ENCODE results near the gene KRTAP10-6. TPM values are rescaled to one million over a fixed set of nuclear protein-coding genes. Genes with fewer than 3 reads are reported as not detected.
A peak's percentile ranks its signal among the peaks of the same experiment; 100 is the strongest.

The KRTAP10-6 gene
- total and polyA plus RNA-seq, 10 donors = not detected

DNA sequence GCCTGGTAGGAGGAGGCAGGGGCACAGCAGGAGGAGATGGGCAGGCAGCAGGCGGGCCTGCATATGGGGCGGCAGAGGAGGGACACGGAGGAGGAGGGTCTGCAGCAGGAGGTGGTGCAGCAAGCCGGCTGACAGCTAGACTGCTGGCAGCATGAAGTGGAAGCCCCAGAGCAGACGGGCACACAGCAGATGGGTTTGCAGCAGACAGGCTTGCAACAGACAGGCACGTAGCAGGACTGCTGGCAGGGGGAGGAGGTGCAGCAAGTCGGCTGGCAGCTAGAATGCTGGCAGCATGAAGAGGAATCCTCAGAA, 12.5 kb downstream of the KRTAP10-6 start:
- DNase-seq = peak; percentile 28
- Histone ChIP-seq H3K4me3 (no peak overlapping the region), H3K27me3 (replicated peaks in 1 of 7) (peaks cover 0 to 14% (median 0%) of the 10 kb centered on the region in 7 donors), H3K4me1 (peaks cover 0 to 4% (median under 1%) of the 10 kb centered on the region in 6 donors), H3K9me3 (peaks cover 3 to 54% (median 38%) of the 10 kb centered on the region in 8 donors), H3K27ac (no peak overlapping the region), H3K36me3 (no peaks in the 10 kb centered on the region)
- TF ChIP-seq POLR2A (IDR thresholded peaks at IDR 0.05) = no peak
- TF ChIP-seq POLR2AphosphoS5 (IDR thresholded peaks at IDR 0.05) = no peak
- TF ChIP-seq, protein P1, sequence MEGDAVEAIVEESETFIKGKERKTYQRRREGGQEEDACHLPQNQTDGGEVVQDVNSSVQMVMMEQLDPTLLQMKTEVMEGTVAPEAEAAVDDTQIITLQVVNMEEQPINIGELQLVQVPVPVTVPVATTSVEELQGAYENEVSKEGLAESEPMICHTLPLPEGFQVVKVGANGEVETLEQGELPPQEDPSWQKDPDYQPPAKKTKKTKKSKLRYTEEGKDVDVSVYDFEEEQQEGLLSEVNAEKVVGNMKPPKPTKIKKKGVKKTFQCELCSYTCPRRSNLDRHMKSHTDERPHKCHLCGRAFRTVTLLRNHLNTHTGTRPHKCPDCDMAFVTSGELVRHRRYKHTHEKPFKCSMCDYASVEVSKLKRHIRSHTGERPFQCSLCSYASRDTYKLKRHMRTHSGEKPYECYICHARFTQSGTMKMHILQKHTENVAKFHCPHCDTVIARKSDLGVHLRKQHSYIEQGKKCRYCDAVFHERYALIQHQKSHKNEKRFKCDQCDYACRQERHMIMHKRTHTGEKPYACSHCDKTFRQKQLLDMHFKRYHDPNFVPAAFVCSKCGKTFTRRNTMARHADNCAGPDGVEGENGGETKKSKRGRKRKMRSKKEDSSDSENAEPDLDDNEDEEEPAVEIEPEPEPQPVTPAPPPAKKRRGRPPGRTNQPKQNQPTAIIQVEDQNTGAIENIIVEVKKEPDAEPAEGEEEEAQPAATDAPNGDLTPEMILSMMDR (IDR thresholded peaks at IDR 0.05 in 8 of 11, conservative IDR thresholded peaks at IDR 0.05 in 3 of 11) = no peak
- WGBS, 5 donors = 68 to 79% (median 74%) methylated on average over 7 of the region's 7 CpGs
- intact Hi-C loops (cut with DNase I; ENCODE audit: low total_unique reads) = no loop called here

DNA sequence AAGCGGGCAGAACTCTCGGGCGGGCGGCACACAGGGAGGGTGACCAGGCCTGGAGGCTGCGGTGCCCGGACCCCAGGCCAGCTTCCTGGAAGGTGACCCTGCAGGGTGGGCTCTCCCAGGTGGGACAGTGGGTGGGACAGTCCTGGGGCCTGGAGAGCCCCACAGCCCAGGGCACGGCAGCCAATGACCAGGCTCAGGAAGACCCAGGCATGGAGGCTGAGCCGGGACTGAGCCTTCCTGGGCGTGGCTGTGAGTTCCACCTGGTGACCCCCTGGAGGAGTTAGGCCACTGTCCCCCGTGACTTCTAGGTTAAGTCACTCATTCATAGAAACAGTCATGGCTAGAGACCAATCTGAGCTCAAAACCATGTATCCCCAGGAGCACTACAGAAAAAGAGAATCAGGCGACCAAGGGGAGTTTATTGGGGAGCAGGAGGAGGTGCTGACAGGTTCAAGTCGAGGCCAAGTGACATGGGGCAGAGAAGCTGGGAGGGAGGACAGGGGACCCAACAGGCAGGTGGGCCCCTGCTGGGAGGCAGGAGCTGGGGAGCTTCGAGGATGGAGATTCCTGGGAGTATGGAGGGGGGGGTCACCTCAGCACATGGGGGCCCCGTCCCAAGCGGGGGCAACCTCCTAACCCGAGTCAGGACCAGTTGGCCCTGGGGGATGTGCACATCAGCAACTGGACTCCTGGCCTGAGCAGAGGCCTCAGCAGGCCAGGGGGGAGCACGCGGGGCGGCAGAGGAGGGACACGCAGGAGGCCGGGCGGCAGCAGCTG, 13.1 kb downstream of the KRTAP10-6 start:
- Histone ChIP-seq H3K27ac (no peak overlapping the region), H3K4me3 (no peak overlapping the region), H3K9me3 (peaks cover 3 to 54% (median 38%) of the 10 kb centered on the region in 8 donors), H3K4me1 (peaks cover 0 to 9% (median 4%) of the 10 kb centered on the region in 6 donors), H3K27me3 (replicated peaks in 1 of 7) (peaks cover 0 to 15% (median 0%) of the 10 kb centered on the region in 7 donors), H3K36me3 (no peaks in the 10 kb centered on the region)
- WGBS, 5 donors = 78 to 84% (median 80%) methylated on average over 16 to 22 of the region's 22 CpGs
- DNase-seq = peak; percentile 41
- intact Hi-C loops (cut with DNase I; ENCODE audit: low total_unique reads) = no loop called here
- TF ChIP-seq POLR2A (IDR thresholded peaks at IDR 0.05) = no peak
- TF ChIP-seq, protein P1 (IDR thresholded peaks at IDR 0.05 in 8 of 11, conservative IDR thresholded peaks at IDR 0.05 in 3 of 11) = no peak
- no peak for TF ChIP-seq POLR2AphosphoS5 (IDR thresholded peaks at IDR 0.05)

- no peak overlapping the region for H3K4me3 ChIP-seq
- WGBS, 5 donors = 91 to 95% (median 94%) methylated on average over 13 to 17 of the region's 17 CpGs
- no peak overlapping the region for H3K27ac ChIP-seq
- H3K9me3 ChIP-seq = peaks cover 3 to 54% (median 38%) of the 10 kb centered on the region in 8 donors
- H3K36me3 ChIP-seq = no peaks in the 10 kb centered on the region
- peak; percentile 41 for DNase-seq
- H3K27me3 ChIP-seq (replicated peaks in 1 of 7) = peaks cover 0 to 19% (median 0%) of the 10 kb centered on the region in 7 donors
- intact Hi-C loops (cut with DNase I; ENCODE audit: low total_unique reads) = no loop called here
- TF ChIP-seq POLR2A (IDR thresholded peaks at IDR 0.05) (no peak), POLR2AphosphoS5 (IDR thresholded peaks at IDR 0.05) (no peak)
- TF ChIP-seq, protein P1 (IDR thresholded peaks at IDR 0.05 in 8 of 11, conservative IDR thresholded peaks at IDR 0.05 in 3 of 11) = no peak
- H3K4me1 ChIP-seq = peaks cover 0 to 10% (median 4%) of the 10 kb centered on the region in 6 donors
These were observed 13.8 kb downstream of the KRTAP10-6 start for GRCh38 chr21:44578371-44579055.

GRCh38 chr21:44576025-44576420, 16.3 kb downstream of the KRTAP10-6 start:
- WGBS, 5 donors = 84 to 93% (median 89%) methylated on average over 8 to 10 of the region's 10 CpGs
- intact Hi-C loops (cut with DNase I; ENCODE audit: low total_unique reads) = no loop called here
- H3K27ac ChIP-seq = no peak overlapping the region
- peaks cover 0 to 10% (median 4%) of the 10 kb centered on the region in 6 donors for H3K4me1 ChIP-seq
- peak; percentile 17 for DNase-seq
- no peaks in the 10 kb centered on the region for H3K36me3 ChIP-seq
- peaks cover 0 to 24% (median 0%) of the 10 kb centered on the region in 7 donors for H3K27me3 ChIP-seq (replicated peaks in 1 of 7)
- no peak for TF ChIP-seq POLR2A (IDR thresholded peaks at IDR 0.05)
- TF ChIP-seq POLR2AphosphoS5 (IDR thresholded peaks at IDR 0.05) = no peak
- TF ChIP-seq, protein P1 (IDR thresholded peaks at IDR 0.05 in 8 of 11, conservative IDR thresholded peaks at IDR 0.05 in 3 of 11) = no peak
- peaks cover 3 to 47% (median 26%) of the 10 kb centered on the region in 8 donors for H3K9me3 ChIP-seq
- no peak overlapping the region for H3K4me3 ChIP-seq
